Esophagus squamous epithelium (tissue), 4 donors: ENCODE measurements around the gene ST7.

Experiments
- POLR2A ChIP-seq, 4 donors: fragments of 450-650 bp; IDR thresholded peaks; one replicate each; pipeline ENCODE4 v1.6.1; 2017; ENCODE audit warnings: antibody characterized with exemption in 4 of 4, mild to moderate bottlenecking in 4 of 4, moderate library complexity in 3 of 4
- TF ChIP-seq, protein P1 (sequence below), 6 experiments: fragments of 450-650 bp in 4 of 6; fragments of 200-600 bp in 2 of 6; sonication (generic) in 2 of 6; IDR thresholded peaks; one replicate each; pipeline ENCODE4 v1.5.1; 2016 to 2019; ENCODE audit warnings: antibody characterized with exemption in 6 of 6, mild to moderate bottlenecking in 4 of 6, moderate library complexity in 4 of 6

DNA sequence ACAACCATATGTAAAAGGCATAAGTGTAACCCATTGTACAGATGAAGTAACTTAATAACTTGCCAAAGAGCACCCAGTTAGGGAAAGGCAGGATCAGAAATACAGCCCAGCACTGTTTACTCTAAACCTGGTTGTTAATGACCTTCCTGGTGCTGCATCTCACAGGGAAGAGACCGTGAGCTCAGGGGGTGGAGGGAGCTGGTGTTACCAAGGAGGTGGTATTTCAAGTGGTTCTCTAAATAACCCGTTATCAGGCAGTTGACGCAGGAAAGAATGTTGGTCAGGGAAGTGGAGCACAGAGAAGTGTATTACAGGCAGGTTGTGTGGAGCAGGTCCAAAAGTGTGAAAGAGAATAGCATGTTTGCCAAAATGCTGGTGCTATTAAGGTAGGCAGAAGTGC is 4.4 kb upstream of the ST7 start:
- TF ChIP-seq, protein P1, sequence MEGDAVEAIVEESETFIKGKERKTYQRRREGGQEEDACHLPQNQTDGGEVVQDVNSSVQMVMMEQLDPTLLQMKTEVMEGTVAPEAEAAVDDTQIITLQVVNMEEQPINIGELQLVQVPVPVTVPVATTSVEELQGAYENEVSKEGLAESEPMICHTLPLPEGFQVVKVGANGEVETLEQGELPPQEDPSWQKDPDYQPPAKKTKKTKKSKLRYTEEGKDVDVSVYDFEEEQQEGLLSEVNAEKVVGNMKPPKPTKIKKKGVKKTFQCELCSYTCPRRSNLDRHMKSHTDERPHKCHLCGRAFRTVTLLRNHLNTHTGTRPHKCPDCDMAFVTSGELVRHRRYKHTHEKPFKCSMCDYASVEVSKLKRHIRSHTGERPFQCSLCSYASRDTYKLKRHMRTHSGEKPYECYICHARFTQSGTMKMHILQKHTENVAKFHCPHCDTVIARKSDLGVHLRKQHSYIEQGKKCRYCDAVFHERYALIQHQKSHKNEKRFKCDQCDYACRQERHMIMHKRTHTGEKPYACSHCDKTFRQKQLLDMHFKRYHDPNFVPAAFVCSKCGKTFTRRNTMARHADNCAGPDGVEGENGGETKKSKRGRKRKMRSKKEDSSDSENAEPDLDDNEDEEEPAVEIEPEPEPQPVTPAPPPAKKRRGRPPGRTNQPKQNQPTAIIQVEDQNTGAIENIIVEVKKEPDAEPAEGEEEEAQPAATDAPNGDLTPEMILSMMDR (IDR thresholded peaks at IDR 0.05): no peak
- no peak for TF ChIP-seq POLR2A (IDR thresholded peaks at IDR 0.05)
